GM12873 (cell line): ENCODE results near the gene WFDC2.

Experiments used
- TF ChIP-seq, protein P1 (sequence below): IDR thresholded peaks from 2 replicates; pipeline ENCODE4 v1.5.1; 2012; ENCODE audit warnings: low read depth, mild to moderate bottlenecking, moderate library complexity, low read length, control low read depth; ENCODE audit not compliant: insufficient read depth; ENCODE audit errors: missing control alignments

WFDC2 gene

DNA sequence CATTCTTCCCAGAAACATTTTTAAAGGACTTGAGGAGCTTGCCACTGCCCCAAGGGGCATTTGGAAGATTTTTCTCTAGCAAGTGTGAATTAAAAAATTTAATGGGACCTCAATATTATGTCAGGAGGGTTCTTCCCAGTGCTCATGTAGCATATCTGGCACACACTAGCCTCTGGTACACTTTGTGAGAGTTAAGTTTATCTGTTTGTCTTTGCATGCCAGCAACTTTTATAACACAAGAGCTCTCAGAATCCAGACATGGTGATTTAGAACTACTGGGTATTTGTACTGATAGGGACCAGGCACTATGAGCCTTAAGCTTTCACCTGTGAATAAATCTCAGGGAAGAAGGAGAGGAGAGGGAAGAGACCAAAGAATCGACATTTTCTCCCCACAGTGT, 33.0 kb downstream of the WFDC2 start:
- TF ChIP-seq, protein P1, sequence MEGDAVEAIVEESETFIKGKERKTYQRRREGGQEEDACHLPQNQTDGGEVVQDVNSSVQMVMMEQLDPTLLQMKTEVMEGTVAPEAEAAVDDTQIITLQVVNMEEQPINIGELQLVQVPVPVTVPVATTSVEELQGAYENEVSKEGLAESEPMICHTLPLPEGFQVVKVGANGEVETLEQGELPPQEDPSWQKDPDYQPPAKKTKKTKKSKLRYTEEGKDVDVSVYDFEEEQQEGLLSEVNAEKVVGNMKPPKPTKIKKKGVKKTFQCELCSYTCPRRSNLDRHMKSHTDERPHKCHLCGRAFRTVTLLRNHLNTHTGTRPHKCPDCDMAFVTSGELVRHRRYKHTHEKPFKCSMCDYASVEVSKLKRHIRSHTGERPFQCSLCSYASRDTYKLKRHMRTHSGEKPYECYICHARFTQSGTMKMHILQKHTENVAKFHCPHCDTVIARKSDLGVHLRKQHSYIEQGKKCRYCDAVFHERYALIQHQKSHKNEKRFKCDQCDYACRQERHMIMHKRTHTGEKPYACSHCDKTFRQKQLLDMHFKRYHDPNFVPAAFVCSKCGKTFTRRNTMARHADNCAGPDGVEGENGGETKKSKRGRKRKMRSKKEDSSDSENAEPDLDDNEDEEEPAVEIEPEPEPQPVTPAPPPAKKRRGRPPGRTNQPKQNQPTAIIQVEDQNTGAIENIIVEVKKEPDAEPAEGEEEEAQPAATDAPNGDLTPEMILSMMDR, result no peak

DNA sequence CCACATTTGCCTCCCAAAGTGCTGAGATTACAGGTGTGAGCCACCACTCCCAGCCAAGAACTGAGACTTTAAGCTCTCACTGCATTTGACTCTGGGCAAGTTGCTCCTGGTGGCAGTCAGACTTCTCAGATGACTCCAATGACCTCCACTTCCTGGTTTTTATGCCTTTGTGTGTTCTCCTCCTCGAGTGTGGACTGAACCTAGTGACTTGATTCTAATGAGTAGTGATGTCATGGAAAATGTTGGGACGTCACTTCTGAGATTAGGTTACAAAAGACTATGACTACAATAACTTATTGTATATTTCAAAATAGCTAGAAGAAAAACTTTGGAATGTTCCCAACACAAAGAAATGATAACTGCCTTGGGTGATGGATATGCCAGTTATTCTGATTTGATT, 33.9 kb downstream of the WFDC2 start:
- TF ChIP-seq, protein P1, result no peak

DNA sequence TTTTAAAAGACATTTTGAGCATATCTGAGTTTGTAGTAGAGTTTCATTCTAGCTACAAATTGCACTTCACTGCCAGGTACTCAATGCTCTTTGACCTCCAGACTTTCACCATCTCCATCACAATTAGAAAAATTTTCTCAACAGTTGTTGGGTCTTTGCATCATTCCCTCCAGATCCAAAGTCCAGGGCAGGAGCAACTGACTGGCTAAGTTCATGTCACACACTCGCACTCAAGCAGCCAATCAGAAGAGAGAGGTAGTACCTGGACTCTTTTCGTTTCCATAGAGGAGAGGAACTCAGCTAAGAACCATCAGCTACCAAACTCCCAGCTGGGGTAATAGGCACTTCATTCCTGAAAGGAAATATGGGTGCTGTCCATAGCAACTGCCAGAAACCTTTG, 36.8 kb downstream of the WFDC2 start:
- TF ChIP-seq, protein P1, result no peak

DNA sequence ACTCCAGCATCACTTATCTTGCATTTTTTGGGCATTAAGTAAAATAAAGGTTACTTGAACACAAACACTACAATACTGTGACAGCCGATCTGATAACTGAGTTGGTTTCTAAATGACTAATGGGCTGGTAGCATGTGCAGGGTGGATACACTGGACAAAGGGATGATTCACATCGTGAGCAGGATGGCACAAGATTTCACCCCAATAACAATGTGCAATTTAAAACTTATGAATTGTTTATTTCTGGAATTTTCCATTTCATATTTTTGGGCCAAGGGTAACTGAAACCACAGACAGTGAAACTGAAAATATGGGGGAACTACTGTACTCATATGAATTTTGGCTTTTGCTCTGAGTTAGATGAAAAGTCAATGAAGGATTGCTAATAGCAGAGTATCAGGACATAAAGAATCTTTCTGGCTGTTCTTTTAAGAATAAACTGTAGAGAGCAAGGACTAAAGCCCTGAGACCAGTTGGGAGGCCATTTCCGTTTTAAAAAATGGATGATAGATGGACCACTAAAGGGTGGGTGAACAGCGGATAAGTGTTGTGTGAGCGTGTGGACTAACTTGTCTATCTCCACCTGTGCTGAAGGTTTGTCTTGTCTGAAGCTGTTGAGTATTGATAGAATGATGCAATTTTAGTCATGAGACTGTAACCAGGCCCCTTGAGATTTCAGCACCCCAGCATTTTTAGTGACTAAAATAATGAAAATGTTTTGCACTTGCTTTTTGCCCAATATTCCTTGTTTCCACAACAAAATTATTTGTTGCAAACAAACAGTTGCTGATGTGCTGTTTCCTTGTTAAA, 37.7 kb downstream of the WFDC2 start:
- TF ChIP-seq, protein P1, result no peak

DNA sequence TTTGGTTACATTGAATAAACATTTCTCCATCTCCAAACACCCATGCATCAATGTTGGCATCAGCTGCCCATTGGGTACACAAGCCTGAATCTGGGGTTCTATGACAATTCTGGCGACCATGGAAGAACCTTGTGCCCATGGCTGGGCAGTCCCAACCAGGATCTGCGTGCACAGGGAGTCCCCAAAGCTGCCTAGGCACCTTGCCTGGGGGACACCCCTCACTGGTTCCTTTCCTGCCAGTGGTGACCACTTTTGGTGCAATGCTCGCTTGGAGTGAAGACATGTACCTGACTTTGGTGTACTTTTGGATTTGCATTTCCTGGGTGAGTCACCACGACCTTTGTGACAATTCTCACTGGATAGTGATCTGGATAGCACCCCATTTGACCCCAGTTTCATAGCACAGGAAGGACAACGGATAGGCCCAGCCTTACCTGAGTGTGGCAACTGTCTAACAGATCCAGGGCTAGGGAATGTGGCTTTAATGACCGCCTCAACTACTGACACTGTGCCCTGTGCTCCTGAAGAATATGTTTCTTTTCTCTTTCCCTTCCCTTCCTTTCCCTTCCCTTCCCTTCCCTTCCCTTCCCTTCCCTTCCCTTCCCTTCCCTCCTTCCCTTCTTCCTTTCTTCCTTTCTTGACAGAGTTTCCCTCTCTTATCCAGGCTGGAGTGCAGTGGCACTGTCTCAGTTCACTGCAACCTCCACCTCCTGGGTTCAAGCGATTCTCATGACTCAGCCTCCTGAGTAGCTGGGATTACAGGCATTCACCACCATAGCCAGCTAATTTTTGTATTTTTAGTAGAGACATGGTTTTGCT, 38.7 kb downstream of the WFDC2 start:
- TF ChIP-seq, protein P1, result no peak

DNA sequence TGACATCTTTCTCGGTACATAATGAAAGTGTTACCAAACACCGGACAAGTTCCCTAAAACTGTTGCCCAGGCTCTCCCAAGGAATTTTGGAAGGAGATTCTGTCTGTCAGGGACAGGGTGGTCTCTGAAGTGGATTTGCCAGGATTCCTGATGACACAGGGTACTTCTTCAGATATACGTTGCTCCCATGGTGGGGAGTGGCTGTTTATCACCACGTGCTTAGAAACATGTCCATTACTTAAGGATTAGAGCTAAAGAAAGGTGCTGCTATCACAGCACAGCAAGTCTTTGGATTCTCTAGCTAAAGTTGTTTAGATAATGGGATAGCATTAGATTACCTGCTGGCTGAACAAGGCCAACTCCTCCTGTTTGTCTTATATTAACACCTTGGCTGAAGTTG, 39.5 kb downstream of the WFDC2 start:
- TF ChIP-seq, protein P1, result no peak

DNA sequence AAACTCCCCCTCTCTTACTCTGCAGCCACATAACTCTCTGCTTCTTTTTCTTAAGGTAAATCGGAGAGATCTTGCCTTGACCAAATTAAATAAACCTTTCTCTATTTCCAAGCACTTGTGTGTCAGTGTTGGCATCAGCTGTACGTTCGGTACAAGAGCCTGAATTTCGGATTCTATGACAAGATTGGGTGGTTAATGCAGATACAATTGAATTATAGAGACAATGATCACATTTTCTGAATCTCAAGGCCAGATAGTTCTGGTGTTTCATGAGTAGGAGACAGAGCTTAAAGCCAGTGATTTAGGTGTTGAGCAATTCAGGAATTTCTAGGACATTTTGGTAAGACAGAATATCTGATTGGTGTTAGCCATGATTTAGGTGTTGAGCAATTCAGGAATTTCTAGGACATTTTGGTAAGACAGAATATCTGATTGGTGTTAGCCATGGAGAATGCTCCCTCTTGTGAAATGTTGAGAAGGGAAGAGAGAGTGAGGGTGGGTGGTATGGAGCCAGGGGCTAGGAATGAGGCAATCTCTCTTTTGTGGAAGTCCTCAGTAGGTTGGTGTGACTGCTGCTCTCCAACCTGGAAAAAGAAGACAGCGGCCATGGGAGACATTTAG, 40.8 kb downstream of the WFDC2 start:
- TF ChIP-seq, protein P1, result no peak
